ENCODE data around the gene SLC29A1. TPM values are rescaled to one million over a fixed set of nuclear protein-coding genes. Genes with fewer than 3 reads are reported as not detected.
A peak's percentile ranks its signal among the peaks of the same experiment; 100 is the strongest.

SLC29A1 gene
- total and polyA plus RNA-seq, 2 donors (not counting 1 experiment from before 2014, with no cell fraction given) = 6.0 to 7.3 TPM

GRCh38 chr6:44253307-44254101 lies 30.1 kb downstream of the SLC29A1 start:
- Histone ChIP-seq H3K4me2 (replicated peaks; ENCODE audit: low read depth, low read length, poor library complexity, severe bottlenecking) (no peak overlapping the region), H3K27me3 (replicated peaks in 1 of 4; ENCODE audit: control extremely low read depth in 1 of 4, control insufficient read depth in 3 of 4, insufficient read depth in 4 of 4, low read length in 3 of 4) (no peaks in the 10 kb centered on the region), H3K79me2 (ENCODE audit: control insufficient read depth, insufficient read depth, low read length) (peaks cover 23% of the 10 kb centered on the region), H3K9ac (ENCODE audit: low read length) (no peak overlapping the region), H2AFZ (ENCODE audit: insufficient read depth, low read depth, low read length, poor library complexity, severe bottlenecking) (no peak overlapping the region), H3K27ac (ENCODE audit: low read length in 2 of 2) (no peak overlapping the region), H3K9me3 (ENCODE audit: control extremely low read depth in 1 of 3, control insufficient read depth in 2 of 3, insufficient read depth in 1 of 3, low read length in 2 of 3) (no peaks in the 10 kb centered on the region), H3K36me3 (replicated peaks in 1 of 2; ENCODE audit: control extremely low read depth in 1 of 2, control insufficient read depth in 1 of 2, extremely low read depth in 1 of 2, insufficient read depth in 2 of 2, low read length in 1 of 2) (peaks cover 9 to 75% of the 10 kb centered on the region in 2 experiments), H4K20me1 (ENCODE audit: control insufficient read depth, insufficient read depth, low read length, poor library complexity, severe bottlenecking) (peaks cover 71% of the 10 kb centered on the region), H3K4me1 (ENCODE audit: control insufficient read depth in 2 of 2, insufficient read depth in 2 of 2, low read length in 2 of 2) (peaks cover 25 to 57% of the 10 kb centered on the region in 2 donors), H3K4me3 (ENCODE audit: control extremely low read depth in 1 of 5, extremely low read depth in 1 of 5, insufficient read depth in 1 of 5, low read depth in 2 of 5, low read length in 4 of 5) (no peak overlapping the region)
- POLR2A ChIA-PET = interaction anchor here (2.6 kb wide), 1 partner anchor 11 kb away, joined by 13 read pairs; no protein-coding TSS in a partner anchor
- Mint-ChIP-seq H3K27me3 (no peaks in the 10 kb centered on the region), H3K27ac (peak overlapping the region; percentile 71), H3K4me3 (no peak overlapping the region), H3K9me3 (ENCODE audit: insufficient read depth) (no peaks in the 10 kb centered on the region), H3K4me1 (peaks cover 77% of the 10 kb centered on the region)
- ATAC-seq (ENCODE audit: low read depth) (no peak), DNase-seq (peak; percentile 74)
- intact Hi-C loops (cut with micrococcal nuclease) = loop anchor here (1.0 kb wide), 1 partner anchor 81 kb away; no protein-coding TSS in a partner anchor
- CTCF ChIA-PET = interaction anchor here (0.6 to 5.0 kb wide), 9 partner anchors 9 to 81 kb away, joined by 3 to 68 read pairs (median 6); partner anchors contain the start of gene HSP90AB1
- peak; percentile 71 for TF ChIP-seq CTCF (IDR thresholded peaks at IDR 0.05)
- TF ChIP-seq EZH2 (IDR thresholded peaks at IDR 0.05; ENCODE audit: borderline replicate concordance, insufficient read depth, low read depth, low read length, poor library complexity, severe bottlenecking) = no peak
- WGBS (ENCODE audit: insufficient coverage) = 77% methylated on average over 5 of the region's 10 CpGs
